Measurements from ENCODE around the gene TBRG1.
A peak's percentile ranks its signal among the peaks of the same experiment; 100 is the strongest.

The TBRG1 gene

DNA sequence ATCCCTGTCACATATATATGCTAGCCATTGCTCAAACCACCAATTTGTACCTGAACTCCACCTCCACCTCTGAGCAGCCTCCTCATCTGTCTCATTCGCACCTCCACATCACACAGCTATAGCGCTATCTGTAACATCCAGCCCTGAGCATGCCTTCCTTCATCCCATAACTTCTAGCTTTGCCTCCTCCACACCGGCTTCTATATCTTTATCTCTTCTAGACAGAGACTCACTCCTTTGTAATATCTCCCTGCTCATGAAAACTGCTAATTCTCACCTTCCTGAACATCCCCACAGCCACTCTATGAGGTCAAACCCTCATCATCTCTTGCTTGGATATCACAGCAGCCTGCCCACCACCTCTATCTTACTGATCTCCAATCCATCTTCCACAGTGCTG lies 44.9 kb downstream of the TBRG1 start:
- DNase-seq = no peak

DNA sequence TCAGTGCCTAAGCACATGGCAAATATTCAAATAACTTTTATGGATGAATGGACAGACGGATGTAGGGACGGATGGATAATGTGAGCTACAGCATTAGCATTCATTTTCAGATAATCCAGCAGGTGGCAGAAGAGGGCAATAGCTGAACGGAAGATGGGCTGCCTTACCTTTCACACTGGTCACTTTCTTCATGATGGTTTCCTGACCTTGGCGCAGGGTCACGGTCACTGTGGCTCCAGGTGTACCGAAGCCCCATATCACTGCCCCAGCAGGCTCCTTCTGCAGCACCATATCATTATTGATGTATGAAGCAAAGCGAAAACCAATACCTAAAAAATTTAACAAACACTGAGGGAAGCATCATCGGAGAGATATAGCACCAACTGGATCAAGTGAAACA lies 46.5 kb downstream of the TBRG1 start:
- peak; percentile 37 for DNase-seq

- DNase-seq = no peak
Observed at GRCh38 chr11:124670732-124671131, 48.1 kb downstream of the TBRG1 start.

DNA sequence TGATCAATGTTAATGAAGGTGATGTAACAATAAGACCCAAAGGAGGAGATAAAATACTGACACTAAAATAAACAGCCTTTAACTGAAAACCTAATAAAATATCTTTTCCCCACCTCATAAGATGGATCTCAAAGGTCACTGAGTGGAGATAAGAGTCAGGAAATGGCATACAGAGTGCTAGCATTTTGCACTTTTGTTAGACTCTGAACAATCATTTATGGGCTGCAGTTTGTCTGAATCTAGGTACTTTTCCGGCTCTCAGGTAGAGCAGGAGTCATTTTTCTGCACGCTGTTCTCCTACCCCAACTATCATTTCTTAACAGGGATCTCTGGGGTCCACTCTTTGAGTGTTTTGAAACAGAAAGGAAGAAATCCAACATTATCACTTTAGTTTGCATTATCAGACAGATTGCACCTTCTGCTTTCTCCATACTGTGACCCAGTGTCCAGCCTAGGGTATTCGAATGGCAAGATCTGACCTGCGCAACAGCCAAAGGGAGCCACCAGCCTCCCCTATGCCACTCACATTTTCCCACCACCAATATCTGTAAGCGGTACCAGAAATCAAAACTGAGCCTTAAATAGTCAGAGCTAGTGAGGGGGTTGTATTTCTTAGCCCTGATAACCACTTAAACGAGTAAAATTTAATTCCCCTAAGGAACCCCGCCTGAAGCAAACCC lies 50.0 kb downstream of the TBRG1 start:
- DNase-seq = no peak

- peak; percentile 74 for DNase-seq
Observed at GRCh38 chr11:124673333-124674167, 50.9 kb downstream of the TBRG1 start, which contains the start of the genes SIAE and SPA17. Gene SIAE (minus strand): TSS chr11:124673739. CDS start chr11:124673708, 31 bp downstream. Gene SPA17 (plus strand): TSS chr11:124673904. CDS start chr11:124675265, 1,361 bp downstream.

- no peak for DNase-seq
Observed at GRCh38 chr11:124674168-124674517, 51.5 kb downstream of the TBRG1 start.

DNA sequence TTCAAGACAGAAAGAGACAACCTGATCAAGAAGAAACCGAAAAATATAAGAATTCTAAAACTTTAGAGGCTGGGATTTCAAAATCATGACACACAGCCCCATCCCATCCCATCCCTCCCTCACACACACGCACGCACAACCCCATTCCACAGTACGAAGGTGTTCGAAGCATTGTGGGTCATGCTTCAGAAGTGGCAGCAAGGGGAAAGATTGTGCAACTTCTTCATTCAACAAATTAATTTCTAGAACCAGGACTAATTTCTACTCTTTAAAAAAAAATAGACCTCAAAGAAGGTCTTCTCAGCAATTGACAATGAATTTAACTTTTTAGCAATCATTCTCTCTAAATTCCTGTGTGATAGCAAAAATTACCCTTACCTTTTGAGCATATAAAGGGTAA lies 51.9 kb downstream of the TBRG1 start:
- no peak for DNase-seq

- no peak for DNase-seq
Observed at GRCh38 chr11:124676386-124676785, 53.7 kb downstream of the TBRG1 start.

DNA sequence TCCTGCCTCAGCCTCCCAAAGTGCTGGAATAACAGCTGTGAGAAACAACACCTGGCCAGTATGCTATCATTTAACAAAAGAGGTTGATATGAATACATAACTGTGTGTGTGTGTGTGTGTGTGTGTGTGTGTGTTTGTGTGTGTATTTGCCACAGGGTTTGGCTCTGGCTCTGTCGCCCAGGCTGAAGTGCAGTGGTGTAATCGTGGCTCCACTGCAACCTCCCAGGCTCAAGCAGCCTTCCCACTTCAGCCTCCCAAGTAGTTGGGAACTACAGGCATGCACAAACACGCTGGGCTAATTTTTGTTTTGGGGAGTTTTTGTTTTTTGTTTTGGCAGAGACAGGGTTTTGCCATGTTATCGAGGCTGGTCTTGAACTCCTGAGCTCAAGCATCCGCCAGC lies 55.8 kb downstream of the TBRG1 start:
- DNase-seq = no peak

- DNase-seq = no peak
Observed at GRCh38 chr11:124681421-124681820, 58.8 kb downstream of the TBRG1 start.

GRCh38 chr11:124682443-124682842 lies 59.8 kb downstream of the TBRG1 start:
- no peak for DNase-seq
